ENCODE measurements around the gene TPK1.

The TPK1 gene

GRCh38 chr7:144407266-144407931, 428.5 kb downstream of the TPK1 start:
- peaks cover 15% of the 10 kb centered on the region for H3K27me3 Mint-ChIP-seq
- DNase-seq (ENCODE audit: low spot score in 2 of 2) (no peak), ATAC-seq (ENCODE audit: low read depth) (no peak)
- H3K4me1 Mint-ChIP-seq, result no peaks in the 10 kb centered on the region
- H3K36me3 Mint-ChIP-seq, result no peaks in the 10 kb centered on the region
- no peak overlapping the region for H3K4me3 Mint-ChIP-seq
- H3K9me3 Mint-ChIP-seq, result no peaks in the 10 kb centered on the region
- H3K27ac Mint-ChIP-seq, result no peak overlapping the region

GRCh38 chr7:144404946-144405345, 430.9 kb downstream of the TPK1 start:
- DNase-seq (ENCODE audit: low spot score in 2 of 2) (no peak), ATAC-seq (ENCODE audit: low read depth) (no peak)
- Mint-ChIP-seq H3K27me3 (peaks cover 21% of the 10 kb centered on the region), H3K9me3 (no peaks in the 10 kb centered on the region), H3K4me1 (no peaks in the 10 kb centered on the region), H3K27ac (no peak overlapping the region), H3K36me3 (no peaks in the 10 kb centered on the region), H3K4me3 (no peak overlapping the region)

GRCh38 chr7:144403649-144404061, 432.2 kb downstream of the TPK1 start, which contains the start of gene NOBOX:
NOBOX (minus strand) TSS chr7:144403693.
- Mint-ChIP-seq H3K4me3 (no peak within 1 kb of the TSS), H3K36me3 (no peaks in the 10 kb centered on the region), H3K27ac (no peak within 1 kb of the TSS), H3K4me1 (no peaks in the 10 kb centered on the region), H3K9me3 (no peaks in the 10 kb centered on the region), H3K27me3 (peaks cover 19% of the 10 kb centered on the region)
- ATAC-seq (ENCODE audit: low read depth), result no peak
- DNase-seq (ENCODE audit: low spot score in 2 of 2), result no peak

- Mint-ChIP-seq H3K27ac (no peak overlapping the region), H3K4me1 (no peaks in the 10 kb centered on the region), H3K9me3 (no peaks in the 10 kb centered on the region), H3K36me3 (no peaks in the 10 kb centered on the region), H3K27me3 (peaks cover 18% of the 10 kb centered on the region), H3K4me3 (no peak overlapping the region)
- DNase-seq (ENCODE audit: low spot score in 2 of 2) (no peak), ATAC-seq (ENCODE audit: low read depth) (no peak)
Observed at GRCh38 chr7:144403102-144403501, 432.8 kb downstream of the TPK1 start.
